HG02970 (cell line): ENCODE data around the gene EHMT1.

Experiments used
- ATAC-seq: cut with Tn5 transposase; IDR thresholded peaks from one replicate; pipeline ENCODE4 v1.9.1; 2021; ENCODE audit warnings: mild to moderate bottlenecking, moderate library complexity, moderate number of reproducible peaks; ENCODE audit not compliant: unreplicated experiment, low FRiP score

Gene EHMT1

DNA sequence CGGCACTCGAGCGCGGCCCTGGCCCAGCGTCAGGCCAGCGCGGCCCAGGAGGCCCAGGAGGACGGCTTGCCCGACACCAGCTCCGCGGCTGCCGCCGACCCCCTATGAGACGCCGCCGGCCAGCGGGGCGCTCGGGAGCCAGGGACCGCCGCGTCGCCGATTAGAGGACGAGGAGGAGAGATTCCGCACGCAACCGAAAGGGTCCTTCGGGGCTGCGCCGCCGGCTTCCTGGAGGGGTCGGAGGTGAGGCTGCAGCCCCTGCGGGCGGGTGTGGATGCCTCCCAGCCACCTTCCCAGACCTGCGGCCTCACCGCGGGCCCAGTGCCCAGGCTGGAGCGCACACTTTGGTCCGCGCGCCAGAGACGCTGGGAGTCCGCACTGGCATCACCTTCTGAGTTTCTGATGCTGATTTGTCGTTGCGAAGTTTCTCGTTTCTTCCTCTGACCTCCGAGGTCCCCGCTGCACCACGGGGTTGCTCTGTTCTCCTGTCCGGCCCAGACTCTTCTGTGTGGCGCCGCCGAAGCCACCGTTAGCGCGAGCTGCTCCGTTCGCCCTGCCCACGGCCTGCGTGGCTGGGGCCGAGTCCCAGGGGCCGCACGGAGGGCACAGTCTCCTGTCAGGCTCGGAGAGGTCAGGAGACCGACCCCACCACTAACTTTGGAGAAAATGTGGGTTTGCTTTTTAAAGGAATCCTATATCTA is 216.2 kb downstream of the EHMT1 start:
- no peak for ATAC-seq

DNA sequence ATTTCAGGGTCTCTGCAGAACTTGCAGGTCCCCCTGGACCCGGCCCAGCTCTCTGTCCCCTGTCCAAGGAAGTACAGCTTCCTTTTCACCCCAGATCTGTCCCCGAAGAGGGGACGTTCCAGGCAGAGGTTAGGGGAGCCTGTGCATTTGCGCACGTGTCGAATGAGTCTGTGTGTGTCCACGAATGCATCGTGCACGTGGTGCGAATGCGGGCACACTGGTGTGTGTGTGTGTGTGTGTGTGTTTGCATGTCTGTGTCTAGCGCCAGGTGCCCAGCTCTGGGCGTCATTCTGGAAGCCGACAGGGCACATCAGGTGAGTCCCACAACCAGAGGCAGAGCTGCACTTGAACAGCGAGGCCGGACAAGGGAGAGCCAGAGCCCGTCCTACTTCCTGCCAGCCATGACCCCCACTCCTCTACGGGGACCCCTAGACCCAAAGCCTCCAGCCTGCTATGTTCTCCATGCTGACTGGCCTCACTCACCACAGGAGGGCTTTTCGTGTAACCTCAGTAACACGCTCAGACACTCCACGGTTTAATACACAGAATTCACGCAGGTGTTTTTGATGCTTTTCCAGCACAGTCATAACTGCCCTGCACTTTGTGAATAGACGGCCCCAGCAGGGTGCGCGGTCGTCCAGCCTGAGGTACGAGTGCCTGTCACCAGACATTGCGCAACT is 217.5 kb downstream of the EHMT1 start:
- no peak for ATAC-seq

DNA sequence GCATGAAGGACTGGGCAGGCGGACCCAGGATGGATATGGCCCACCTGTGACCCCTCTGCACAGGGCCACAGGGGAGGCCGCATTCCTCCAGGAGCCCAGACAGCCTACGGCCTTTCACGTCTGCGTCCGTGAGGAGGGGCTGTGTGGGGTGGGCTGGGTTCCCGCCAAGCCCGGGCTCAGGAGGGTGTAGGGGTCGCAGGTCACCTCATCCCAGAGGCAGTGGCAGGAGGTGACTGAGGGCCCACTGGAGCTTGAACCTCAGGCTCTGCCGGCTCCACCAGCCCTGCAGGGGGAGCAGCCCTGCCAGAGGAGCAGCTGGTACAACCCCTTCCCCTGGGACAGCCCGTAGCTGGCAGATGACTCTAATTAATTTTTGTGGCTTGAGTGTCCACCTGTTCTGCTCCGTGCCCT is 218.0 kb downstream of the EHMT1 start:
- no peak for ATAC-seq

DNA sequence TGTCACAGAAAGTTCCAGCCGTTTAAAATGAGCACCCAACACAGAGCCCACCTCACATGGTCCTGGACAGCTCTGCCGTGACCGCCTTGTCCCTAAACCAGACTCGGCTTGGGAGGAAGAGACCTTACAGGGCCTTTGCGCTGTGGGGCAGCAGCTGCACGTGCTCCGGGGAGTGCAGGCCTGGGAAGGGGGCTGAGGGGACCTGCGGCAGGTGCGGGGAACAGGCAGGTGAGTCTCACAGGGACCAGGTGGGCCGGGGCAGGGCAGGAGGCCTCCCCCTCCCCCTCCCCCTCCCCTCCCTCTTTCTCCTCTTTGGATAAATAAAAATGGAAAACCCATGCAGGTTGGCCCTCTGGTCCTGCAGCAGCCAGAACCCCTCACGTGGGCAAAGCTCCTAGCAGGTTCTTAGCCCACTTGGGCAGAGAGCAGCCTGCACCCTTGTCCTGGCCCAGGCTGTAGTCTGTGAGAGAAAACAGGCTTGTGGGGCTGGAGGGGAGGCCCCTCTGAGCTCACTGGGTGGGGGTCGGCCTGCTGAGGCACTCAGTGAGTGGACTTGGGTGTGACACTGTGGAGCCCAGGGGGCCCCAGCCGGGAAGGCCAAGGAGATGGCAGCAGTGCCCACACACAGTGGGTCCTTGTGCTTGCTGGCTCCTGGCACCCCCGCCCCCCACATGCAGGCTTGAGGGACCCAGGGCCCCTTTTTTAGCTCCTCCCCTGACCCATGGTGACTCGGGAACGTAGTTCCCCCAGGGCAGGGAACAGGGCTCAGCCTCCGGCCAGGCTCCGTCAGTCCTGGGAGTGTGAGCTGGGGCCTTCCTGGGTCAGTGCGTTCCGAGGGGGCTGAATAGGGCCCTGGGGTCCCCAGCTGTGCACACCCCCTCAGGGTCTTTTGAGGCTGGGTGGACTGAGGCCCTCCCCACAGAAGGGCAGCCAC is 218.8 kb downstream of the EHMT1 start:
- no peak for ATAC-seq

DNA sequence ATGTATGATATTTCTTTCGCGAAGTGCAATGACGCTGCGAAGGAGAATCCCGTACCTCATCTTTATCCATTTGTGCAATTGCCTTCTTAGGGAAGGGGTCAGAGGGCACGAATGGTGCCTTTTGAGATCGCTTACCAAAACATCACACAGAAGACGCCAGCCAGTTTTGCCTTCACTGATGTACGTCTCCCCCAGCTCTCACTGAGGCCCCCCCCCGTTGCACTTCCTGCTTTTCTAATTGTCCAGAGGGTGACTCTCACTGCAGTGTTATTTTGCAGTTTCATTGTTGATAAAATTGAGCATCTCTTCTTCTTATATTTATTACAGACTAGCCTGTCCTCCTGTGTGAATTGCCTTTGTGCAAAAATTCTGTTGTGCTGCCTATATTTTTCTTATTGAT is 219.8 kb downstream of the EHMT1 start:
- no peak for ATAC-seq

DNA sequence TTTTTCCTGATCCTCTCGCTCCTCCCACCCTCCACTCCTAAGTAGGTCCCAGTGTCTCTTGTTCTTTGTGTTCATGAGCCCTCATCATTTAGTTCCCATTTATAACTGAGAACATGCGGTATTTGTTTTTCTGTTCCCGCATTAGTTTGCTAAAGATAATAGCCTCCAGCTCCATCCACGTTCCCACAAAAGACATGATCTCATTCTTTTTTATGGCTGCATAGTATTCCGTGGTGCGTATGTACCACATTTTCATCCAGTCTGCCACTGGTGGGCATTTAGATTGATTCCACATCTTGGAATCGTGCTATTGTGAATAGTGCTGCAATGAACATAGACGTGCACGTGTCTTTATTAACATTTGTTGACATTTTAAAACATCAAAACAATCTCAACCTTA is 224.6 kb downstream of the EHMT1 start:
- ATAC-seq: no peak

DNA sequence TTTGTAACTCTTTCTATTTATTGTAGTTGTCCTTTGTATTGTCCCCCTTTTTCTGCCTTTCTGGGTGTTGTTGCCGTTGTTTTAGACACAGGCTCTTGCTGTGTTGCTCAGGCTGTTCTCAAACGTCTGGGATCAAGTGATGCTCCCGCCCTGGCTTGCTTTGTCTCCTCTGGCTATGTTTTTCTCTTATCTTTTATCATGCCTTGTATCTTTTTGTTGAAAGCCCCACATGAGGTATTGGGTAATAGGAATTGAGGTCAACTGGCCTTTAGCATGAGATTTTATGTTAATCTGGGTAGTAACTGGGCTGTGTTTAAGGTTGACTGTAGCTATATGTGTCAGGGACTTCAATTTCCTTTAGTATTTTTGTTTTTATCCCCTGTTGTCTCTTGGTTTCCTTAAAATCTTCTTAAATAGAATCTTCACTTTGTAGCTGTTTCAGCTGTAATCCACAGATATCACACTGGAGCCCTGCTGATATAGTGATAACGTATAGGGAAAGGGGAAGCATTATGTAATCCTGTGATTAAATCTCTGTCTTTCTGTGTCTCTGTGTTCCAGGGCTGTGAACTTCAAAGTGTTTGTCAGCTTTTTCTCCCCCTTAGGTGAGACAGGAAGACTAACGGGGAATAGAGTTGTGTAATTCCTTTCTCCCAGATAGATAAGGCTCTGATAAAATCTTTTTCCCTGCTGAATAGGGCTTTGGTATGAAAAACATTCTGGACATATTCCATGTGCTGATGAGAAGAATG is 232.9 kb downstream of the EHMT1 start:
- ATAC-seq: no peak

DNA sequence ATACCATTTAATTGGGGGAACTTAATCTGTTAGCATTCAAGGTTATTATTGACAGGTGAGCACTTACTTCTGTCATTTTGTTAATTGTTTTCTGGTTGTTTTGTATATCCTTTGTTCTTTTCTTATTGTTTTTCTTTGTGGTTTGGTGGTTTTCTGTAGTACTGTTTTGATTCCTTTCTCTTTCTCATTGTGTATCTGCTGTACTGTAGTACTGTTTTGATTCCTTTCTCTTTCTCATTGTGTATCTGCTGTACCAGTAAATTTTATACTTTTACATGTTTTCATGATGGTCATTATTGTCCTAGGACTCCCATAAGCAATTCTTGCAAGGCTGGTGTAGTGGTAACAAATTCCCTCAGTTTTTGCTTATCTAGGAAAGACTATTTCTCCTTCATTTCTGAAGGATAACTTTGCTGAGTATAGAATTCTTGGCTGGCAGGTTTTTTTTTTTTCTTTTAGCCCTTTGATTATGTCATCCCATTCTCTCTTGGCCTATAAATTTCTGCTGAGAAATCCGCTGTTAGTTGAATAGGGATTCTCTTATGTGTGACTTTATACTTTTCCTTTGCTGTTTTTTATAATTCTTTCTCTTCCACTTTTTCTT is 234.7 kb downstream of the EHMT1 start:
- no peak for ATAC-seq

DNA sequence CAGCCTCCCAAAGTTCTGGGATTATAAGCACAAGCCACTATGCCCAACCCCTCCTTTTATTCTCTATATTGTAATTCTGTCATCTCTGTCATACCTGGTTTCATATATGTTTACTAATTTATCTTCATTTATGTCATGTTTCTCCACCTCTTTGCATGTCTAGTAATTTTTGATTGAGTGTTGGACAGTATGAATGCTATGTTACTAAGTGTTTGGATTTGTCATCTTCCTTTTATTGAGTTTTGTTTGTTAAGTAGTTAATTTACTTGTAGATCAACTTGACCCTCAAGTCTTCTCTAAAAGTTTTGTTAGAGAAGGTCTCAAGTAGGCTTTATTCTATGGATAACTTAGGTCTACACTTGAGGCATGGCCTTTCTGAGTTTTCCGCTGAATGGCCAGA is 241.6 kb downstream of the EHMT1 start:
- ATAC-seq: no peak

DNA sequence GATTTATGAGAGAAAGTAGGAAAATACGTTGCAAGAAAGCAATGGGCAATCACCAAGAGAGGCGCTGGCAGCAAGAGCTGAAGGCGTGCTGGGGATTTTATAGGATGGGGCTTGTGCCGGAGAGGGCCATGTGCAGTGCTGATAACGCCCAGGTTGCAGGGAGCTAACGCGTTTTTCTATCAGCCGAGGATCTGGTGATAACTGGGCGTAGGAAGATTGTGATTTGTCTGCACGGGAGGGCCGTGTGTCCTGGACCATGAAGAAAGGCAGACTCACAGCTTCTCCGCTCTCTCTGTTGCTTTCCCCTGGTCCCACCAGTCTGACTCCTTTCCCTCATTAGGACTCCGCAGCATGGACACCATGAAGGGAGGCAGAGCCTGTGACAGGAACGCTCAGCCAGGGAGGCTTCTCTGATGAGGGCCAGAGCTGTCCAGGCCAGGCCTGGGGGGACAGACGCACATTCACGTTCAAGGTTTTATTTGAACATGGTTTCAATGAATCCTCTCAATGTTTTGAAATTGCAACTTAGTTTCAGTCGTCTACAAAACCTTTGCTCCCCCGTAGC is 246.9 kb downstream of the EHMT1 start:
- no peak for ATAC-seq

DNA sequence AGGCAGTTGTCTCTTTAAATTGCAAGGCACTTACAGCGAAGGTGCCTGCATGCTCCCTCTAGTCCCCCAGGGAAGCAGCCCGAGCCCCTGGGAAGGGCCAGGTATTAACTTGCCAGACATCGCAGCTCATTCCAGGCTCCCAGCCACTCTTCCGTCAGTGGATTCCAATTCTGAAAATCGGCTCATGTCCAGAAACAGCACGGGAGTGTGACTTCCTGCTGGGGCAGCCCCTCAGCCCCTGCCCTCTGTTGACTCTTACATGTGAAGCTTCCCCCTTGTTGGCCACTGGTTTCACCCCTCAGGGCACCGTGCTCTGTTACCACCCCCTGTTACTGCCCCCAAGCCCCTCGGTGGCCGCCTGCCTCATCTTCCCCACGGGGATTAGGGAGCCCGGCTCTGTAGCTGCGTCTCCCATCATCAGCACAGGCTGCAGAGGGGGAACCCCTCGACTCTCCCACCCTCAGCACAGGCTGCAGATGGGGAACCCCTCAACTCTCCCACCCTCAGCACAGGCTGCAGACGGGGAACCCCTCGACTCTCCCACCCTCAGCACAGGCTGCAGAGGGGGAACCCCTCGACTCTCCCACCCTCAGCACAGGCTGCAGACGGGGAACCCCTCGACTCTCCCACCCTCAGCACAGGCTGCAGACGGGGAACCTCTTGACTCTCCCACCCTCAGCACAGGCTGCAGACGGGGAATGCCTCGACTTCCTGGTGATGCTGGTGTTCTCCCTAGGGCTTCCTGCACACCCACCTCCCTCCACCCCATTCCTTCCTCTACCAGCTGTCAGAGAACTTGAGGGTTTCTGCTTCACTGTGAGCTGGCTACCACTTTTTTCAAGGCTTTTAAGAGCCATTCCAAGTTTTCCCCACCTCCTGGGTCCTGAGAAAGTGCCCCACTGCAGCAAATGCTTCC is 247.7 kb downstream of the EHMT1 start:
- no peak for ATAC-seq

DNA sequence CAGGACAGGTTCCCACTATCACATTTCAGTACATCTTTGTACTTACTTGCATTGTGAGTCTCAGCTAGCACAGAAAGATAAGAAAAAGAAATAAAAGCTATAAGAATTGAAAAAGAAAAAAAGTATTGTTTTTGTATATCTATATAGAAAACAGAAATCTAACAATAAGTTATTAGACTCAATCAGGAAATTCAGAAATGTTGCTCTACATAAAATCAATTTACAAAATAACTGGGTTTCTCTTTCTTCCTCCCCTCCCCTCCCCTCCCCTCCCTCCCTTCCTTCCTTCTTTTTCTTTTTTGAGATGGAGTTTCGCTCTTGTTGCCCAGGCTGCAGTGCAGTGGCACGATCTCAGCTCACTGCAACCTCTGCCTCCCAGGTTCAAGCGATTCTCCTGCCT is 251.6 kb downstream of the EHMT1 start:
- no peak for ATAC-seq

DNA sequence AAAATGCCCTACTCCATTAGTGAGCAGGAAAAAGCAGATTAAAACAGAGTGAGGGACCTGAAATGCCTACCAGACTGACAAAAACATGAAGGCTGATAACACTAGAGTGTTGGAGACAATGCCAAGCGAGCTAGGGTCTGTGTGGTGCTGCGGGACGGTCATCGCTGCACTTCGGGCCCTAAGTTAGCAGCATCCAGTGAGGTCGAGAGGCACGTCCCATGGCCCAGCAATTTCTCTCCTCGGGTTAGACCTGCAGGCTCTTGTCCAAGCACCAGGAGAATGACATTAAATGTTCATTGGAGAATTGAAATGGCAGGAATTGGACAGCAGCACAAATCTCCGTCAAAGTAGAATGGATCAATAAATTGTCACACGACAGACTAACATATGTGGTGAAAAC is 253.5 kb downstream of the EHMT1 start:
- ATAC-seq: no peak

DNA sequence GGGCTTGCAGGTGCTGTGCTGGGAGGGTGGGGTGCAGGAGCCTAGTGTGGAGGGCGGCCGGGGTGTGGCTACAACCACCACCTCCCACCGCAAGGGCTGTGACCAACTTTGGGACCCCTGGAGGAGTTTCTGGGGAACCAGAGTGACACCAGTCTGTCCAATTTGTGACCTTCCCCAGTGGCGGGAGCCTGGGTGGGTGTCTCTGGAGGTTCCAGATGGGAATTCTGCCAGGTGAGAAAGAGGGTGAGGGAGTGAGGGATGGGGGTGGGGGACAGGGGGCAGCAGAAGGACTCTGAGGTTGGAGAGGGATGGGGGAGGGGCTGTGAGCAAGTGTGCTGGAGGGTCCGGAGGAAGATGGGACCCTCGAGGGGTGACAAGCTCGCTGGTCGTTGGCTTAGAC is 254.6 kb downstream of the EHMT1 start:
- ATAC-seq: no peak

DNA sequence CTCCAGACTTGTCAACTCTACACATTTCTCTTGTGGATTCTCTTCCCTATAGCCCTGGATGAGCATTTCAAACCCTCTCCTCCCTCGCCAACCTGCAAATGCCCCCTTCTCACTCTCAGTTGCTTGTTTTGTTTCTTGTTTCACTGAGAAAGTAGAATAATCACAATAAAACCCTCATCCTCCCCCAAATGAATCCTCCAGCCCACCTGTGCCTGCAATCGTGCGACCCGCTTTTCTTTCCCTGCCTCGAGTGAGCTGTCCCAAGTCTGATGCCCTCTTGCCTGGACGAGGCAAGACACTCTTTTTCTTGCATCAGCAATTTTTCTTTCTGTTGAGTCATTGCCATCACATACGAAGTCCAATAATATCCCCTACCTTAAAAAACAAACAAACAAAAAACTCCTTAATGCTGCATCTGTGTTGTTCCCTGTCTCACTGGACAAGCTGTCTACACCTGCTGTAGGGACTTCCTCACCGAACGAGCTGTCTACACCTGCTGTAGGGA is 255.1 kb downstream of the EHMT1 start:
- ATAC-seq: no peak

DNA sequence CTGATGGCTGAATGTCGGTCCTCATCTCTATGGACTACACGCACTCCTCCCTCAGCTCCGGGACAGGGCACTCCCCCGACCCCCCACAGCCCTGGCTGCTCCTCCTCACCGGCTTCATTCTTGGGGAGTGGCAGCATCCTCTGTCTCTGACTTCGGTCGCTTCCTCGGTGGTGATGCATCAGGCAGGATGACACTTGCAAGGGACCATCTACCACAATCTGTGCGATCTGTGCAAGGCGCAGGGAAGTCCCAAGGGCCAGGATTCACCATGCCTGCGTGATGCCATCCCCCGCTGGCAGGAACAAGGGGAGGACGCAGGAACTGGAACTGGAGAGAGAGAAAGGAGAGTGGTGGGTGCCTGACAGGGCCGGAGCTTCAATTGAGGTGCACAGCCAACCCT is 256.5 kb downstream of the EHMT1 start:
- no peak for ATAC-seq

DNA sequence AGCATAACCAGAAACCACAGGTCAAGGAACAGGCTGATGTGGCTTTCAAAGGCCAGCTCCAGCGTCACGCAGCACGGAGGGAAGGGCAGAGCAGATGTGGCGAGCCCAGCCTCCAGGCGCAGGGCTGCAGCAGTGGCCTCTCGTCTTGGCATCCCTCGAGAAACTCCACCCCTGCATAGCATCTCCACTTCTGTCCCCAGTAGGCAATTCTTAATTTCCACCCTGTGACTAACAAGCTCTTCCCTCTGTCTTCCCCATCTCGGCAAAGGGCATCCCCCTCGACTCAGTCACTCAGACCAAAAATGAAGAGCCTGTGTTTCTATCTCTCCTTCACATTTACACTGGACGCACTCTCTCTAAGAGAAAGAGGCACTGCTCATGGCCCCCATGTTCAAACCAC is 257.0 kb downstream of the EHMT1 start:
- ATAC-seq: no peak

DNA sequence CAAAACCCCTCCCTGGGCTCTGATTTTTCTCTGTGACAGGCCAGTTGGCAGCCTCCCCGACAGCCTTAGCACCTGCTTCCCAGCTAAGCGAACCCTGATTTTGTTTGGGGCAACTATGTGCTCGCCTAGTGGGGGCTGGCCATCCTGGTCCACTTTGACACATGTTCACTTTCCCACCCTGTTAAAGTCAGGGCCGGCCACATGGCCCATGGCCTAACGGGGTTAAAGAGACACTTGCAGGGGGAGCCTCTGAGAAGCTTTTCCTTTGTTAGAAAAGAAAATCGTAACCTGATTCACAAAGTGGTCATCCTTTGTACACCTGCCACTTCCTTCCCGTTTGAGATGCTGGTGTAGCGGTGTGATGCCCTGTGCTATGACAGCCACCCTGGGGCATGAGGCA is 257.5 kb downstream of the EHMT1 start:
- ATAC-seq: no peak
